IPS DF 6.9 (cell line): ENCODE measurements around the gene PSMD9.
"Not testable (repeated sequence)": the region's sequence is repeated elsewhere in the genome, so short reads cannot be mapped to it uniquely, and the experiment has no call there.

Source experiments
- DNase-seq: peaks from one replicate; pipeline ENCODE4 v3.0.0-alpha.2; 2013; ENCODE audit warnings: low read depth, low spot score
- H3K27ac ChIP-seq: one replicate; pipeline ENCODE4 v1.5.1; 2013; ENCODE audit warnings: low read length, control low read depth
- H3K27me3 ChIP-seq: 2 replicates; pipeline ENCODE4 v1.6.1; 2013; ENCODE audit warnings: mild to moderate bottlenecking, low read length; ENCODE audit not compliant: control insufficient read depth, insufficient read depth
- H3K36me3 ChIP-seq: 2 replicates; pipeline ENCODE4 v1.6.1; 2013; ENCODE audit warnings: low read length; ENCODE audit not compliant: control insufficient read depth, insufficient read depth
- H3K4me1 ChIP-seq: 2 replicates; pipeline ENCODE4 v1.6.1; 2013; ENCODE audit warnings: low read length; ENCODE audit not compliant: control insufficient read depth, insufficient read depth
- H3K4me3 ChIP-seq: 2 replicates; pipeline ENCODE4 v1.5.1; 2013; ENCODE audit warnings: mild to moderate bottlenecking, low read length
- H3K9me3 ChIP-seq: 2 replicates; pipeline ENCODE4 v1.6.1; 2013; ENCODE audit warnings: low read length, inconsistent platforms; ENCODE audit not compliant: control insufficient read depth, insufficient read depth
- WGBS: extraction: QIAGEN DNeasy Blood & Tissue Kit; methylation state at CpG from one replicate; pipeline ENCODE4 v1.1.7; 2013; ENCODE audit warnings: mixed read lengths, missing lambda C conversion rate; ENCODE audit not compliant: insufficient read length, insufficient coverage; 5-methylcytosine and 5-hydroxymethylcytosine counted together

Gene PSMD9

DNA sequence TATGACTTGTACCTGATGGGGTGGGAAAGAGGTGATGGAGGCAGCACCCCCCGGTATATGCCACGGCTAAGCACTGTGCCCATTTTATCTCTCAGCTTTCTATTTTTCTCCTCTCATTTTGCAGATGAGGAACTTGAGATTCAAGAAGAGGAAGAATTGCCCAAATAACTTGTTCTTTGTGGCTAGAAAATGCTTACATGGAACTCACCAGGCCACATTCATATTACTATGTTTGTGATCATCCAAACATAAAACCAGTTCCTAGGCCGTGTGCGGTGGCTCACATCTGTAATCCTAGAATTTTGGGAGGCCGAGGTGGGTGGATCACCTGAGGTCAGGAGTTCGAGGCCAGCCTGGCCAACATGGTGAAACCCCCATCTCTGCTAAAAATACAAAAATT, 14.5 kb upstream of the PSMD9 start:
- no peaks in the 10 kb centered on the region for H3K36me3 ChIP-seq

GRCh38 chr12:121875582-121875981, 13.0 kb upstream of the PSMD9 start:
- DNase-seq = no peak
- H3K4me3 ChIP-seq = no peak overlapping the region
- H3K4me1 ChIP-seq = no peaks in the 10 kb centered on the region
- H3K36me3 ChIP-seq = no peaks in the 10 kb centered on the region
- no peaks in the 10 kb centered on the region for H3K27me3 ChIP-seq
- H3K9me3 ChIP-seq = no peaks in the 10 kb centered on the region
- WGBS = no CpG with 5 or more reads among the region's 6 CpGs
- H3K27ac ChIP-seq = no peak overlapping the region

More for the DNA sequence above, 14.5 kb upstream of the PSMD9 start:
- no peak for DNase-seq
- H3K27me3 ChIP-seq = no peaks in the 10 kb centered on the region
- WGBS = no CpG with 5 or more reads among the region's 6 CpGs
- H3K4me3 ChIP-seq = no peak overlapping the region
- H3K9me3 ChIP-seq = no peaks in the 10 kb centered on the region
- H3K27ac ChIP-seq = no peak overlapping the region
- H3K4me1 ChIP-seq = no peaks in the 10 kb centered on the region

DNA sequence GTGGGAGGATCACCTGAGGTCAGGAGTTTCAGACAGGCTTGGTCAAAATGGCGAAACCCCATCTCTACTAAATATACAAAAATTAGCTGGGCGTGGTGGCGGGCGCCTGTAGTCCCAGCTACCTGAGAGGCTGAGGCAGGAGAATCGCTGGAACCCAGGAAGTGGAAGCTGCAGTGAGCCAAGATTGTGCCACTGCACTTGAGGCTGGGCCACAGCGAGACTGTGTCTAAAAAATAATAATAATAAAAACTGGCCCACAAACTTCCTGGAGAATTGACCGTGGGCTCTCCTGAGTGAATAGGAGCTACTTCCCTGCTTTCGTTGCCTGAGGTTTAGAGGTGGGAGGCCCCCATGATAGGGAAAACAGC, 12.5 kb upstream of the PSMD9 start:
- WGBS = no CpG with 5 or more reads among the region's 8 CpGs

GRCh38 chr12:121883315-121883660, 5.3 kb upstream of the PSMD9 start:
- Histone ChIP-seq H3K36me3 (no peaks in the 10 kb centered on the region), H3K27ac (no peak overlapping the region), H3K9me3 (no peaks in the 10 kb centered on the region), H3K4me3 (no peak overlapping the region), H3K27me3 (no peaks in the 10 kb centered on the region), H3K4me1 (0 out of 2 replicates have a peak, but pooled peaks cover 3% of the 10 kb centered on the region)
- no CpG with 5 or more reads among the region's 4 CpGs for whole genome bisulfite sequencing
- no peak for DNase-seq

More for the DNA sequence above, 12.5 kb upstream of the PSMD9 start:
- H3K9me3 ChIP-seq, H3K27ac ChIP-seq, DNase-seq, H3K4me3 ChIP-seq, H3K36me3 ChIP-seq, H3K27me3 ChIP-seq, H3K4me1 ChIP-seq: not testable (repeated sequence)

GRCh38 chr12:121885129-121885528, 3.5 kb upstream of the PSMD9 start:
- H3K27ac ChIP-seq, H3K4me1 ChIP-seq, DNase-seq, H3K4me3 ChIP-seq, H3K27me3 ChIP-seq, H3K9me3 ChIP-seq, H3K36me3 ChIP-seq: not testable (repeated sequence)
- no CpG with 5 or more reads among the region's 11 CpGs for WGBS

DNA sequence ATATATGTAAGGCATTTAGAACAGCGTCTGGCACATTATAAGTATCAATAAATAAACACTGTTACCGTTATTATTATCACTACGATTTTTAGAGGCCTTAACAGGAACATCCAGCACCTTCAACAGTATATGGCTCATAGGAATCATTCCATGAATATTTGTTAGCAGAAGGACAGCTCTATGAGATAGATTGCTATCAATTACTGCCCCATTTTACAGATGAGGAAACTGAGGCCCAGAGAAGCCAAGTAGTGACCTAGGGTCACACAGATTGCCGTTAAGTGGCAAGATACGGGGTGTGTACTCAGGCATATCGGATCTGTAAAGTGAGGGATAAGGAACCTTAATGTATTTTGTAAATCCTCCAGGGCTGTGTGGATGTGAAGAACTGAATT, 510 bp upstream of the PSMD9 start:
- Histone ChIP-seq H3K36me3 (no peaks in the 10 kb centered on the region), H3K27ac (no peak overlapping the region), H3K27me3 (no peaks in the 10 kb centered on the region), H3K4me3 (peak overlapping the region; percentile 52; the same call in 1 of the 2 replicates), H3K4me1 (no peaks in the 10 kb centered on the region), H3K9me3 (no peaks in the 10 kb centered on the region)
- no peak for DNase-seq
- WGBS = no CpG with 5 or more reads among the region's 6 CpGs

DNA sequence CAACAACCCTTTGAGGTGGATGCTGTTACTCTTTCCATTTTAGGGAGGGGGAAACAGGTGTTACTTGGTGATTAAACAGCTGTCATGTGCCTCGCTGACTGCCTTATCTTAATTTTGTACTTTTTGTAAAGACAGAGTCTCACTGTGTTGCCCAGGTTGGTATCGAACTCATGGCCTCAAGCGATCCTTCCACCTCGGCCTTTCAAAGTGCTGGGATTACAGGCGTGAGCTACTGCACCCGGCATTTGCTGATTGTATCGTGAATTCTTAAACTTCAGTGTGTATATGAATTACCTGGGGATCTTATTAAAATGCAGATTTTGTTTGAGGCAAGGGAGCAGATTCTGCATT, 659 bp downstream of the PSMD9 start:
- Histone ChIP-seq H3K27me3 (no peaks in the 10 kb centered on the region), H3K4me3 (peak overlapping the region; percentile 52; the same call in 1 of the 2 replicates), H3K27ac (no peak overlapping the region), H3K4me1 (no peaks in the 10 kb centered on the region), H3K9me3 (no peaks in the 10 kb centered on the region), H3K36me3 (no peaks in the 10 kb centered on the region)
- no CpG with 5 or more reads among the region's 7 CpGs for WGBS
- no peak for DNase-seq

- no CpG with 5 or more reads among the region's 6 CpGs for WGBS
- H3K9me3 ChIP-seq, H3K27me3 ChIP-seq, H3K4me1 ChIP-seq, H3K36me3 ChIP-seq, DNase-seq, H3K27ac ChIP-seq: not testable (repeated sequence)
- peak overlapping the region; percentile 52; the same call in 1 of the 2 replicates for H3K4me3 ChIP-seq
Measured at GRCh38 chr12:121889661-121890060, 1.1 kb downstream of the PSMD9 start.

DNA sequence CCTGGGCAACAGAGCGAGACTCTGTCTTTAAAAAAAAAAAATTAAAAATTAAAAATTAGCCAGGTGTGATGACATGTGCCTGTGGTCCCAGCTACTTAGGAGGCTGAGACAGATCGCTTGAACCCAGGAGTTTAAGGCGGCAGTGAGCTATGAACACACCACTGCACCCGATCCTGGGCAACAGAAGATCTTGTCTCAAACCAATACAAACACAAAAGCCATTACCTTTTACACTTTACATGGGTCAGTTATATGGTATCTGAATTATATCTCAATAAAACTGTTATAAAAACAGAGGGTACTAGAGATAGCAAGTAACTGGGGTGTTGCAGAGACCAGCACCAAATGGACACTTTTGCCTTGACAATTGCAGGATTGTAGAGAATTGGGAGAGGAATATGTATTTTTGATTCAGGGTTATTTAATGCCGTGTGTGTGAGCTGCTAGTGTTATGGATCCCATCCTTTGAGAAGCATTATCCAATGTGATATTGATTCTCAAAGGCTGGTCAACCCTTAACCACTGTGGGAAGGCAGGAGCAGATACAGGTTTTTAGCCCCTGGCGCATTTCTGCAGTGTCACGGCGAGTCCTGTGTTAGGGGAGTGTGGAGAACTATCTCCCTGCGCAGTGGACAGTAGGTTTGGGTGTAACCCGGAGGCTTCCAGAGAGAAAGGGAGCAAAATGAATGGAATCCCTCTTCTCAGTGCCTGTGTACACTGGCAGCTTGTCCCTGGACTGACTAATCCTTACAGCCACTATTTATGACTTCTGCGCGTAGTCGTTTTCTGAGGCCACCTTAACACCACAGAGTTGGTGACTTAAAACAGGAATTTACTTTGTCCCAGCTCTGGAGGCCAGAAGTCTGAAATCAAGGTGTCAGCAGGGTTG, 4.3 kb downstream of the PSMD9 start:
- DNase-seq = no peak
- Histone ChIP-seq H3K9me3 (no peaks in the 10 kb centered on the region), H3K36me3 (no peaks in the 10 kb centered on the region; the same call in 1 of the 2 replicates), H3K27me3 (no peaks in the 10 kb centered on the region), H3K27ac (no peak overlapping the region), H3K4me1 (no peaks in the 10 kb centered on the region; the same call in 1 of the 2 replicates), H3K4me3 (no peak overlapping the region)
- WGBS = no CpG with 5 or more reads among the region's 13 CpGs

DNA sequence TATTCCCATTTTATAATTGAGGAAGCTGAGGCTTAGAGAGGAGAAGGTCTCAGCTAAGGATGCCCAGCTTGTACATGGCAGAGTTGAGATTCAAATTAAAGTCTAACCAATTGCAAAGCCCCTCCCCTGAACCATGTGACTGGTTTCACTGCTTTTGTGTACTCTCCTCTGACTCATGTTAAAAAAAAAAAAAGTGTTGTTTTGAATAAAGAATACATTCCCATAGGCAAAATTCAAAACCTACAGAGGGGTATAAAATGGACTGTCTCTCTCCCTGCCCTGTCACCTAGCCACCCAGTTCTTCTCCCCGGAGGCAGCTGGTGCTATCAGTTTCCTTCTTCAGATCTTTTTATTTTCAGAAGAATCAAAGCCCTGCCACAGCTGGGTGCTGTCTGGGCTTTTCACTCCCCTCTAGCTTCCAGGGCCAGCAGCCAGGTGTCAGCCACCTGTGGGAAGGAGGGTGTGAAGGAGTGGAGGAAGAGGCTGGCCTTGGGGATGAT, 5.4 kb downstream of the PSMD9 start:
- no peaks in the 10 kb centered on the region; the same call in 1 of the 2 replicates for H3K36me3 ChIP-seq
- no CpG with 5 or more reads among the region's 1 CpG for WGBS
- no peak for DNase-seq

DNA sequence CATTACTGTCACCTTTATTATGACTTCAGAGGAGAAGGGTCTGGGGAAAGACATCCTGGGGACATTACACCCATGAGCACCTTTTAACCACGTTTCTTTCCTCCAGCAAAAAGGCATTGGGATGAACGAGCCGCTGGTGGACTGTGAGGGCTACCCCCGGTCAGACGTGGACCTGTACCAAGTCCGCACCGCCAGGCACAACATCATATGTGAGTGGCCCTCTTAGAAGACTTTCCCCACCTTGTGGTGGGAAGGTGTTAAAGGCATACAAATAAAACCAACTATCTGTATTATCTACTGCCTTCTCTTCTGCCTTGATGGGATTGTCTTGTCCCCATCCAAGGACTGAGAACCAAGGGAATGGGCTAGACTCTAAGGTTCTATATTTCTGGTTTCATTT, 6.0 kb downstream of the PSMD9 start:
- WGBS = no CpG with 5 or more reads among the region's 7 CpGs
- no peaks in the 10 kb centered on the region for H3K27me3 ChIP-seq
- no peak overlapping the region for H3K4me3 ChIP-seq
- H3K27ac ChIP-seq = no peak overlapping the region
- peaks cover 3% of the 10 kb centered on the region; the same call in 1 of the 2 replicates for H3K36me3 ChIP-seq
- DNase-seq = no peak
- H3K9me3 ChIP-seq = no peaks in the 10 kb centered on the region
- H3K4me1 ChIP-seq = no peaks in the 10 kb centered on the region; the same call in 1 of the 2 replicates

More for the DNA sequence above, 5.4 kb downstream of the PSMD9 start:
- no peak overlapping the region for H3K27ac ChIP-seq
- no peaks in the 10 kb centered on the region; the same call in 1 of the 2 replicates for H3K4me1 ChIP-seq
- H3K27me3 ChIP-seq = no peaks in the 10 kb centered on the region
- H3K9me3 ChIP-seq = no peaks in the 10 kb centered on the region
- H3K4me3 ChIP-seq = no peak overlapping the region
